Activated effector memory CD4-positive, alpha-beta T cell treated with anti-CD3 and anti-CD28 coated beads, Interleukin-2, amount 50 U/mL, for 16 hours (primary cell): ENCODE measurements around the gene PLA2G4B.

Source experiments
- DNase-seq: peaks from one replicate; pipeline ENCODE4 v3.0.0-alpha.2; 2020

Gene PLA2G4B

DNA sequence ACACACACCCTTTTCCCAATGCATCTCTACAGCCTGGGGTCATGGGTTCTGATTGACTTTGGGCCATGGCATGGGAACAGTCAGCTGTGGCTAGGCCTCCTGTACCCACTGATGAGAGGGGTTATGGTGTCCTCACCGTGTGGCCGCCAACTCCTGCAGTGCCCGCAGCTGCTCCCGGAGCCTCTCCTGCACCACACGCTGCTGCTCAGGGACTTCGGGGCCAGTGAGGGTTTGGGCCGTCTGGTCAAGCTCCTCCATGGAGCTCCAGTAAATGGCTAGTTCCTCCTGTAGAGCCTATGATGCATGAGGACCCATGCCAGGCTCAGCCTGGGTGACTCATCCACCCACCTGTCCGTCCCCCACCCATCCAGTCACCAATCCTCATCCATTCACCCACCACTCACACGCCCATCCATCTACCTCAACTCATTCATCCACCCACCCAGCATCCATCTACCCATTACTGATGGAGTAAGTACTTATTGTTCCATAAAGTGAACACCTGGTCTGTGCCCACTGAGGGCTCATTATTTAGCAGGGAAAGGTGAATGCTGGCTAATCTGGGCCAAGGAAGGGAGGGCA is 33.6 kb downstream of the PLA2G4B start:
- DNase-seq = no peak

DNA sequence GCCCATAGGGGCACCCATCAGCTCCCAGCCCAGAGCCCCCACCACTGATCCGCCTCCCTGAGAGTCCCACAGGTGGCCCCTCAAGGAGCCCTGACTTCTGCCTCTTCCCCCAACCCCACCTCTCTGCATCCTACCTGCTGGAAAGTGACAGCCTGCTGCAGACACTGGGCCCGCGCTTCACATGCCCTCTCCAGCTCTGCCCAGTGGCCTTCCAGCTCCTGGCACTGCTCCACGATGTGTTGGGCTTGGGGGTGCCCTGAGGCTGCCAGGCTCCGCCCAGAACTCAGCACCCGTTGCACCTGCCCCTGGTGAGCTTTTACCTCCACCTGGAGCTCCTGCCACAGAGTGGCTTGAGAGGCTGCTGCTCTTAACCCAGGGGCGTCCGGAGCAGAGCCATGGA is 35.1 kb downstream of the PLA2G4B start:
- no peak for DNase-seq

DNA sequence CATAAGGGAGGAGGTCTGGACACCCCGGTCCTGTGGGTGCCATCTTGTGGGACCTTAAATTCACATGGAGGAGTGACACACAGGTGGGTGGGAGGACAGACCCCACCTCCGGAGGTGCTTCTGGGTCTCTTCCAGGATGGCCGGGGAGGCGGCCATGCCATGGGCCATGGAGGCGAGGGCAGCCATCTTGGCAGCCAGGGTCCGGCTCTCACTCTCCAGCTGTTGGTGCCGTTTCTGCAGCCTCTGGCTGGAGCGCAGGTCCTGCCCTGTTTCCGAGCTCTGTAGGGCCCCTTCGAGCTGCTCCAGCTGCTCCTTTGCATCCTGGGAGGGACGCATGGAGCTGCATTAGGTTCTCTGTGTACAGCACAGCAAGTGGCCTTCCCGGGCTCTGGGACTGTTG is 36.1 kb downstream of the PLA2G4B start:
- DNase-seq = no peak

- no peak for DNase-seq
These were observed 37.4 kb downstream of the PLA2G4B start for GRCh38 chr15:41876007-41876406.

DNA sequence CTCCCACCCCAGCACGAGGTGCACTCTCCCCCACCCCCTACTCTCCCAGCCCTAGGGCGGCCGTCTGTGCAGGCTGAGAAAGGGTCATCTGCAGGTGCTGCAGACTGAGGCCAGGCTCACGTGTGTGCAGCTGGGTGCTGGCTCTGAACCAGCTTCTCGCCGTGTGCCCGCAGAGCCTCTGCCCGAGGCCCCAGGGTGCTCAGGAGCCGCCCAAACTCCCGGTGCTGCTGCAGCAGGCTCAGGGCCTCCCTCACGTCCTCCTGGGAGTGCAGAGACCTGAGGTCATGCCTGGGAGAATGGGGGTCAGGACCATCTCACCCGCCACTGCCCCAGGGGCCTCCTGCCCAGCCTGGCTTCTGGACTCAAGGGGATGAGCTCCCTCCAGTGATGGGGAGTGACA is 38.0 kb downstream of the PLA2G4B start:
- no peak for DNase-seq

DNA sequence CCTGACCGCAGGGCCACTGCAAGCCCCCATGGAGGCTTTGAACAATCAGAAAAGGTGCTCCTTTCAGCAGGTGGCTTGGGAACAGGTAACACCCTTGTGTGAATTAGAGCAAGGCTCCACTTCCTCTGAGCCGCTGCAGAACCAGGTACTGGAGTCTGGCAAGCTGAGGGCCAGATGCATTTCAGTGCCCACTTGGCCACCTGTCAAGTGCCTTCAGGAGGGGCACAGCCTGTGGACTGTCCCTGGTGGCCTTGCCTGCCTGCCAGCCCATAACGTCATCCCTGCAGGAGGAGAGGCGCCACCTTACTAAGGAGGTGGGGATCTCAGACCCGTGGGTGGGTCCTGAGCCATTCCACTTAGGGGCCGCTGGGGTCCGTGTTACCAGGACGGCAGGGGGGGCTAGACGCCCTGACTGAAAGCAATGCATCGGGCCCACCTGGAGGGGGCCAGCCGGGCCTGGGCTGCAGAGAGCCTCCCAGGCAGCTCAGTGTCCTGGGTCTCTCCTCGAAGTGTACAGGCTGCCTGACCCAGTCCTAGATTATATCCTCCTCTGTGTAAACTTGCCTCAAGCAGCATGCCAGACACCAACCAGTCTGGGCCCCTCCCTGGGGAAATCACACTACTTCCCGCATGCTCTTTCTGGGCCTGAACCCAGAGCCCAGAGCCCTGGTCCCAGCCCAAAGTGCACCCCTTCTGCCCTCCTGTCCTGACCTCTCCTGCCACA is 39.1 kb downstream of the PLA2G4B start:
- no peak for DNase-seq

GRCh38 chr15:41878355-41878699 is 39.7 kb downstream of the PLA2G4B start:
- DNase-seq = no peak

GRCh38 chr15:41879321-41879845 is 40.7 kb downstream of the PLA2G4B start:
- DNase-seq = no peak

DNA sequence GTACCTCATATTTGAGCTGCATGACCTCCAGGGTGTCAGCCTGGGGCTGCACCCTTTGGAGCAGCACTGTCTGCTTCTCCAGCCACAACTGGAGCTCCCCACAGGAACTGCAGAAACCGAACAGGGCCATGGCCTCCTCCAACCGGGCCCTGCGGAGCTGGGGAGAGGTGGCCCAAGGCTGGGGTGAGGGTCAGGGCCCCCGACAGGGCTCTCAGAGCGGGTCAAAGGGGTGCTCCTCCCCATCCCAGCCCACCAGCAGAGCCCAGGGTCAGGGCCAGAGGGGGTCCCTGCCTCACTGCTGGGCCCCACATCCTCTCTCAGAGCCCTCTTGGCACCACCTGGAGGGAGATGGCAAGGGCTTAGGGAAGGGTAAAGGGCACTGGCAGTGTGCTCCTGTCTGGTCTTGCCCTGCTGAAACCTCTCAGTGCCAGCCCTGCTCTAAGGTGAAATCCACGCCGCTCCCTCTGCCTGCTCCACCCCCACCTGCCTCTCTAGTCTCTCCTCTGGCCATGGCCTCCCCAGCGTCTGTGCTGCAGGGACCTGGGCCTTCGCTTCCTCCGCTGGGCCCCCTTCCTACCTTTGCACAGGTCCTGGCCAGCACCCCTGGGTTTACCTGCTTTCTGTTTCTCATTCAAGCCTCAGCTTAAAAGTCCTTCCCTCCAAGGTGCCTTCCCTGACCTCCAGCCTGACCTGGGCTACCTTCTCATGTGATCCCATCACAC is 41.7 kb downstream of the PLA2G4B start:
- DNase-seq = no peak

DNA sequence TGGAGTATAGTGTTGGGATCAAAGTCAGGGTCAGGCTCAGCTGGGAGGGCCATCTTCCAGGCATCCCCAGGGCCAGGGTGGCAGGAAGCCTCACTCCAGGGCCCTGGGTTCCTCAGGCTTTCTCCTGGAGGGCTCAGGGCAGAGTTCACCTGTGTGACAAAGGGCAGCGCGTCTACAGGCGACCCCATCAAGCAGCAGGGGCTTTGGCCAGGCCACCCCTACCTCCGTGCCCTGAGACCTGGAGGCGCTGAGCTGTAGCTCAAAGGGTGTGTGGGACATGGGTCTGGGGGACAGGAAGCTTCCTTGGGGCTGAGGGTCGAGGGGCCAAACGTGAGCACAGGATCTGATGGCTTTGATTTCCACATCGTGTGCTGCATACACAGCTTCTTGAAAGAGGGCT is 42.4 kb downstream of the PLA2G4B start:
- no peak for DNase-seq

DNA sequence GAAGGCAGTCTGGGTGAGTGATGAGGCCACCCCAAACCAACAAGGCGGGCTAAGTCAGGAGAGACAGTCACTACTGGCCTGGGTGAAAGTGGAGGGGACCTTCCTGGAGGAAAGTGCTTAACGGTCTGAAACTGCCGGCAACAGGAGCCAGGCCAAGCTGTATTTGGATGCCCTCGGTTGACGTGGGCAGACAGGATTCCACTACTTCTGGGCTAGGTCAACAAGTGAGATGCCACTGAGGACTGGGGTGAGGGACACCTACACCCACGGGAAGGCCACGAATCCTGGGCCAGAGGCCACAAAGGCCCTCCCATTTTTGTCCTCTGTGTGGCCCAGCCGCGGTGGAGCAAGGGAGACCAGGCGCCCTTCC is 42.9 kb downstream of the PLA2G4B start:
- no peak for DNase-seq

DNA sequence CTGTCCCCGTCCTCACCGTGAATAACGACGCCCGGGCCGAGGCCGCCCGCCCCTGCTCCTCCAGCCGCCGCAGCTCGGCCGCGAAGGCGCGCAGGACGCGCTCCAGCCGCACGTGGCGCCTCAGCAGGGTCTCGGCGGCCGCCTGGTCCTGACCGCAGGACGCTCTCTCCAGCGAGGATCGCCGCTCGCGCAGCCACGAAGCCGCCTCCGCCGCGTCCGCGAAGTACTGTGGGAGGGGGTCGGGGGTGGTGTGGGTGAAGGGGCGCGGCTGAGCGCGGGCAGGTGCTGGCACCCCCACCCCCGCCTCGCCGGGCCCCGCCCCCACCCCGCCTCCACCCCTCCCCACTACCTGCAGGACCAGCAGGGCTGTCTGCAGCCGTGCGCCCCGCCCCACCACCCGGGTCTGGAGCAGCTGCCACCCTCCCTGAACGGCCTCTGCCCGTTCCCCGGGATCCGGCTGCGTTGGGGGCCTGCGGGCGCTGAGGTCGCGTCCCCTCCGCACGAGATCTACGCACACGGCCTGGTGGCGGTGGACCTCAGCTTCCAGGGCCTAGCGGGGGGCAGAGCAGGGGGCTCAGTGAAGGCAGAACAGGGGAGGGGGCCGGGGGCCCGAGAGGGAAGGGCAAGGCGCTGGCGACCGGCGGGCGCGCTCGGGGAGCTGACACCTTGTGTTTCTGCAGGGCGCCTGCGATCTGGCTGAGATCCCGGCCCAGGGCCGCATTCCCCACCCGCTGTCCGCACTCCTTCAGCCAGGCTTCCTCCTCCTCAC is 43.5 kb downstream of the PLA2G4B start:
- no peak for DNase-seq

DNA sequence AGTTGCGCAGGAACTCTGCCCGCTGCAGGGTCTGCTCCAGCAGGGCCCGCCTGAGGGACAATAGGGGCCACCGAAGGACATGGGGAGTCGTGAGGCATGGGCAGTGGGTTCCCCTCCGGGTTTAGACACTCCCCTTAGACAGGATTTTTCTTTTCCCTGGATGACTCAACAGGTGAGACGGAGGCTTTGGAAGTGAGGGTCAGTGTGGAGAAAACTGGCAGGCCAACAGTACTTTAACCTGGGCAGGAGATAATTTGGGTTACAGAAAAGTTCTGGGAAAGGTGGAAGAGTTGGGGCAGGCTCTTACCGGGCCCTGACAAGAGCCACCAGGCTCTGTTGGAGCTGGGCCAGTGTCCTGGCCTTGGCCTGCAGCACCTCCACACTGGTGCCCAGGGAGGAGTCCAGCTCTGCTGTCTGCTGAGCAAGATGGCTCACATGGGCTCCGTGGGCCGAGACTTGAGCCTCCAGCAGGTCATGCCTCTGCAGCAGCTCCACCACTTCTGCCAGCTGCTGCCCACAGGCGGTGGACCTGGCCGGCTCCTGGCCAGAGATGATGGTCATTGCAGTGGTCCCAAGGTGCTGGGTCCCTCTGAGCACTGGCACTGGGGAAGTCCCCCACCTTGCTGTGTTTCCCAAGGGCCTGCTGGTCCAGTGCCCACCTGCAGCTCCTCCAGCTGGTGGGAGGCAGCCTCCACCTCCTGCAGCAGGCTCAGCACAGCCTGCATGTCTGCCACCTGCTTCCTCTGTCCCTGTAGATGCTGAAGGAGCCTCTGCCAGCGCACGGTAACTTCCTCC is 44.2 kb downstream of the PLA2G4B start:
- no peak for DNase-seq

DNA sequence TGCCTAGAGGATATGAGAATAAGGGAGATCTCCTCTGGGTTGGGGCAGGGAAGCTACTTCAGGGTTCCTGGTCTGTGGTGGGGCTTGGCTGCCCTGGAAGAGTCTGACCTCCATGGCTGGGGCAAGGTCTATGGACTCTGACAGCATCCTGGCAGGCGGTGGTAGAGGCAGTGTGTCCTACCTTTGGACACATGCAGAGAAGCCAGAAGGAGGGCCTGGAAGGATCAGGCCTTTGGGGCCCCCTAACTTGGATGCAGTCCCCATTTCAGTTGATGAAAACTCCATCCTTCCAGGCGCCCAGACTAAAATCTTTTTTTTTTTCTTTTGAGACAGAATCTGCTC is 44.8 kb downstream of the PLA2G4B start:
- DNase-seq = no peak

DNA sequence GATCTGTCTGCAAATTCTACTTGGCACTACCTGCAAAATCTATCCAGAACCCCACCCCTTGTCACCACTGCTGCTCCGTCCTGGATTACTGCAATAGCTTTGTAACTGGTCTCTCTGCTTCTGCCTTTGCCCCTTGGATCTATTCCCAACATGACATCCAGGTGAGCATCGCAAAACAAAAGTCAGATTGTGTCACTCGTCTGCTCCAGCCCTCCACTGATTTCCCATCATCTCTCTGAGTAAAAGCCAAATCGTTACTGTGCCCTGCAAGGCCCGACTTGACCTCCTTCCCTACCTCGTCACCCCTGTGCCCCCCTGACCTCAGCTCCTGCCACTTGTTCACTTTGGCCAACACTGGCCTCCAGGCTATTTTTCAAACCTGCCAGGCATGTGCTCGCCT is 45.8 kb downstream of the PLA2G4B start:
- no peak for DNase-seq

- DNase-seq = no peak
These were observed 46.7 kb downstream of the PLA2G4B start for GRCh38 chr15:41885321-41885720.

- no peak for DNase-seq
These were observed 47.2 kb downstream of the PLA2G4B start for GRCh38 chr15:41885841-41886240.

GRCh38 chr15:41886741-41887140 is 48.1 kb downstream of the PLA2G4B start:
- DNase-seq = no peak

DNA sequence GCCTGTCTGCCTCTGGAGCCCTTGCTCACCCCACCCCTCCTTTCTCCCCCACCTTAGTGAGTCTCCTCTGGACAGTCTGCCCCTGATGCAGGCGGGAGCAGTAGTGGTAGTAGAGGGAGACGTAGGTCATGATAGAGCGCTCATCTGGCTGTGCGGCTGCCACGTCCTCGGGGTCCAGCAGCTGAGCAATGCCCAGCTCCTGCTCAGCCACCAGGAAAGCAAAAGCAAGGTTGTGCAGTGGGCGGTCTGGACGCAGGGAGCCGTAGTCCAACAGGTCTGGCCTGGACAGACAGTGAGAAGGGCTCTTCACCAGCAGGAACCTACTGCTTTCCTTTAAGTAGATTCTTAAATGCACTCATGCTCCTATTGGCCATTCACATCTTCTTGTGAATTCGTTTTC is 48.5 kb downstream of the PLA2G4B start:
- DNase-seq = no peak

DNA sequence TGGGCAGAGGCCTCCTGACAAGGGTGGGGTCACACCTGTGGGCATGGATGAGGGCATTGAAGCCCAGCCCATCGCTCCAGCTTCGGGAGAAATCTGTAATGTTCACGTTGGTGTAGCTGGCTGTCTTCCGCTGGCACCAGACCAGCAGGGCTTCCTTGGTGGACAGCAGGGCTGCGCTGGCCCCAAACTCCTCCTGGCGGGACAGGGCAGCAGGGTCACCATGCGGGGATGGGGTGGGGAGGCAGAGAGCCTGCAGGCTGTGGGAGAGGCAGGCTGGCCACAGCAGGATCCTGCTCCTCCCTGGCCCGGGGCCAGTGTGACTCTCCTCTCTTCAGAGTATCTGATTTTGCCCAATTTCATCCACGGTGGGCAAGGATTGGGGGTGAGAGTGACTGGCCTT is 49.2 kb downstream of the PLA2G4B start:
- DNase-seq = no peak

- no peak for DNase-seq
These were observed 50.1 kb downstream of the PLA2G4B start for GRCh38 chr15:41888662-41889253.

- no peak for DNase-seq
These were observed 51.5 kb downstream of the PLA2G4B start for GRCh38 chr15:41890050-41890690.
